ENCODE measurements around the gene CKAP4.

The CKAP4 gene

GRCh38 chr12:106228320-106228710 is 19.5 kb downstream of the CKAP4 start:
- Histone ChIP-seq H3K4me3 (ENCODE audit: low read depth in 1 of 2, low read length in 2 of 2) (no peak overlapping the region), H3K27ac (ENCODE audit: low read depth, low read length) (no peak overlapping the region), H3K9me3 (ENCODE audit: control insufficient read depth in 1 of 2, low read length in 2 of 2) (no peaks in the 10 kb centered on the region), H3K27me3 (ENCODE audit: control insufficient read depth in 1 of 2, insufficient read depth in 2 of 2, low read length in 2 of 2) (no peaks in the 10 kb centered on the region), H3K9ac (ENCODE audit: low read depth in 1 of 2, low read length in 2 of 2) (no peak overlapping the region), H3K4me1 (ENCODE audit: control insufficient read depth in 1 of 2, insufficient read depth in 2 of 2, low read length in 2 of 2) (no peaks in the 10 kb centered on the region), H3K36me3 (ENCODE audit: control insufficient read depth in 1 of 2, insufficient read depth in 2 of 2, low read length in 2 of 2) (no peaks in the 10 kb centered on the region)

- no peaks in the 10 kb centered on the region for H3K36me3 ChIP-seq (ENCODE audit: control insufficient read depth in 1 of 2, insufficient read depth in 2 of 2, low read length in 2 of 2)
- no peak overlapping the region for H3K4me3 ChIP-seq (ENCODE audit: low read depth in 1 of 2, low read length in 2 of 2)
- H3K27me3 ChIP-seq (ENCODE audit: control insufficient read depth in 1 of 2, insufficient read depth in 2 of 2, low read length in 2 of 2), result no peaks in the 10 kb centered on the region
- H3K9me3 ChIP-seq (ENCODE audit: control insufficient read depth in 1 of 2, low read length in 2 of 2), result no peaks in the 10 kb centered on the region
- no peaks in the 10 kb centered on the region for H3K4me1 ChIP-seq (ENCODE audit: control insufficient read depth in 1 of 2, insufficient read depth in 2 of 2, low read length in 2 of 2)
- no peak overlapping the region for H3K27ac ChIP-seq (ENCODE audit: low read depth, low read length)
- H3K9ac ChIP-seq (ENCODE audit: low read depth in 1 of 2, low read length in 2 of 2), result no peak overlapping the region
These were observed 20.0 kb downstream of the CKAP4 start for GRCh38 chr12:106227641-106228319.

- H3K27ac ChIP-seq (ENCODE audit: low read depth, low read length), result no peak overlapping the region
- no peak overlapping the region for H3K4me3 ChIP-seq (ENCODE audit: low read depth in 1 of 2, low read length in 2 of 2)
- H3K9me3 ChIP-seq (ENCODE audit: control insufficient read depth in 1 of 2, low read length in 2 of 2), result no peaks in the 10 kb centered on the region
- H3K9ac ChIP-seq (ENCODE audit: low read depth in 1 of 2, low read length in 2 of 2), result no peak overlapping the region
- no peaks in the 10 kb centered on the region for H3K27me3 ChIP-seq (ENCODE audit: control insufficient read depth in 1 of 2, insufficient read depth in 2 of 2, low read length in 2 of 2)
- no peaks in the 10 kb centered on the region for H3K4me1 ChIP-seq (ENCODE audit: control insufficient read depth in 1 of 2, insufficient read depth in 2 of 2, low read length in 2 of 2)
- no peaks in the 10 kb centered on the region for H3K36me3 ChIP-seq (ENCODE audit: control insufficient read depth in 1 of 2, insufficient read depth in 2 of 2, low read length in 2 of 2)
These were observed 20.8 kb downstream of the CKAP4 start for GRCh38 chr12:106226884-106227640.

- no peak overlapping the region for H3K27ac ChIP-seq (ENCODE audit: low read depth, low read length)
- no peaks in the 10 kb centered on the region for H3K36me3 ChIP-seq (ENCODE audit: control insufficient read depth in 1 of 2, insufficient read depth in 2 of 2, low read length in 2 of 2)
- H3K4me3 ChIP-seq (ENCODE audit: low read depth in 1 of 2, low read length in 2 of 2), result no peak overlapping the region
- no peak overlapping the region for H3K9ac ChIP-seq (ENCODE audit: low read depth in 1 of 2, low read length in 2 of 2)
- H3K27me3 ChIP-seq (ENCODE audit: control insufficient read depth in 1 of 2, insufficient read depth in 2 of 2, low read length in 2 of 2), result no peaks in the 10 kb centered on the region
- H3K9me3 ChIP-seq (ENCODE audit: control insufficient read depth in 1 of 2, low read length in 2 of 2), result no peaks in the 10 kb centered on the region
- H3K4me1 ChIP-seq (ENCODE audit: control insufficient read depth in 1 of 2, insufficient read depth in 2 of 2, low read length in 2 of 2), result no peaks in the 10 kb centered on the region
These were observed 23.5 kb downstream of the CKAP4 start for GRCh38 chr12:106224355-106224706.

- Histone ChIP-seq H3K9ac (ENCODE audit: low read depth in 1 of 2, low read length in 2 of 2) (no peak overlapping the region), H3K36me3 (ENCODE audit: control insufficient read depth in 1 of 2, insufficient read depth in 2 of 2, low read length in 2 of 2) (no peaks in the 10 kb centered on the region)
These were observed 24.1 kb downstream of the CKAP4 start for GRCh38 chr12:106223485-106224354.

GRCh38 chr12:106220536-106220935 is 27.3 kb downstream of the CKAP4 start:
- H3K27ac ChIP-seq (ENCODE audit: low read depth, low read length), result no peak overlapping the region
- no peaks in the 10 kb centered on the region for H3K4me1 ChIP-seq (ENCODE audit: control insufficient read depth in 1 of 2, insufficient read depth in 2 of 2, low read length in 2 of 2)
- no peak overlapping the region for H3K9ac ChIP-seq (ENCODE audit: low read depth in 1 of 2, low read length in 2 of 2)
- H3K4me3 ChIP-seq (ENCODE audit: low read depth in 1 of 2, low read length in 2 of 2), result no peak overlapping the region
- H3K9me3 ChIP-seq (ENCODE audit: control insufficient read depth in 1 of 2, low read length in 2 of 2), result peaks cover 5 to 6% of the 10 kb centered on the region in 2 donors
- H3K27me3 ChIP-seq (ENCODE audit: control insufficient read depth in 1 of 2, insufficient read depth in 2 of 2, low read length in 2 of 2), result no peaks in the 10 kb centered on the region
- H3K36me3 ChIP-seq (ENCODE audit: control insufficient read depth in 1 of 2, insufficient read depth in 2 of 2, low read length in 2 of 2), result no peaks in the 10 kb centered on the region

More at GRCh38 chr12:106223485-106224354, 24.1 kb downstream of the CKAP4 start:
- H3K9me3 ChIP-seq (ENCODE audit: control insufficient read depth in 1 of 2, low read length in 2 of 2), result no peaks in the 10 kb centered on the region
- no peaks in the 10 kb centered on the region for H3K27me3 ChIP-seq (ENCODE audit: control insufficient read depth in 1 of 2, insufficient read depth in 2 of 2, low read length in 2 of 2)
- no peaks in the 10 kb centered on the region for H3K4me1 ChIP-seq (ENCODE audit: control insufficient read depth in 1 of 2, insufficient read depth in 2 of 2, low read length in 2 of 2)
- no peak overlapping the region for H3K27ac ChIP-seq (ENCODE audit: low read depth, low read length)
- H3K4me3 ChIP-seq (ENCODE audit: low read depth in 1 of 2, low read length in 2 of 2), result no peak overlapping the region

GRCh38 chr12:106219043-106219442 is 28.8 kb downstream of the CKAP4 start:
- H3K4me3 ChIP-seq (ENCODE audit: low read depth in 1 of 2, low read length in 2 of 2), result no peak overlapping the region
- H3K27ac ChIP-seq (ENCODE audit: low read depth, low read length), result no peak overlapping the region
- H3K36me3 ChIP-seq (ENCODE audit: control insufficient read depth in 1 of 2, insufficient read depth in 2 of 2, low read length in 2 of 2), result no peaks in the 10 kb centered on the region
- H3K9me3 ChIP-seq (ENCODE audit: control insufficient read depth in 1 of 2, low read length in 2 of 2), result peaks cover 5 to 6% of the 10 kb centered on the region in 2 donors
- H3K9ac ChIP-seq (ENCODE audit: low read depth in 1 of 2, low read length in 2 of 2), result no peak overlapping the region
- no peaks in the 10 kb centered on the region for H3K4me1 ChIP-seq (ENCODE audit: control insufficient read depth in 1 of 2, insufficient read depth in 2 of 2, low read length in 2 of 2)
- peaks cover 0 to 4% of the 10 kb centered on the region in 2 donors for H3K27me3 ChIP-seq (ENCODE audit: control insufficient read depth in 1 of 2, insufficient read depth in 2 of 2, low read length in 2 of 2)

GRCh38 chr12:106217706-106218105 is 30.1 kb downstream of the CKAP4 start:
- Histone ChIP-seq H3K9me3 (ENCODE audit: control insufficient read depth in 1 of 2, low read length in 2 of 2) (peaks cover 5 to 6% of the 10 kb centered on the region in 2 donors), H3K27ac (ENCODE audit: low read depth, low read length) (no peak overlapping the region), H3K9ac (ENCODE audit: low read depth in 1 of 2, low read length in 2 of 2) (no peak overlapping the region), H3K27me3 (ENCODE audit: control insufficient read depth in 1 of 2, insufficient read depth in 2 of 2, low read length in 2 of 2) (peaks cover 0 to 4% of the 10 kb centered on the region in 2 donors), H3K4me1 (ENCODE audit: control insufficient read depth in 1 of 2, insufficient read depth in 2 of 2, low read length in 2 of 2) (no peaks in the 10 kb centered on the region), H3K4me3 (ENCODE audit: low read depth in 1 of 2, low read length in 2 of 2) (no peak overlapping the region), H3K36me3 (ENCODE audit: control insufficient read depth in 1 of 2, insufficient read depth in 2 of 2, low read length in 2 of 2) (no peaks in the 10 kb centered on the region)

GRCh38 chr12:106214571-106214970 is 33.2 kb downstream of the CKAP4 start:
- Histone ChIP-seq H3K4me3 (ENCODE audit: low read depth in 1 of 2, low read length in 2 of 2) (no peak overlapping the region), H3K27me3 (ENCODE audit: control insufficient read depth in 1 of 2, insufficient read depth in 2 of 2, low read length in 2 of 2) (peaks cover 0 to 4% of the 10 kb centered on the region in 2 donors), H3K36me3 (ENCODE audit: control insufficient read depth in 1 of 2, insufficient read depth in 2 of 2, low read length in 2 of 2) (no peaks in the 10 kb centered on the region)

GRCh38 chr12:106213662-106214061 is 34.2 kb downstream of the CKAP4 start:
- Histone ChIP-seq H3K27me3 (ENCODE audit: control insufficient read depth in 1 of 2, insufficient read depth in 2 of 2, low read length in 2 of 2) (peaks cover 0 to 4% of the 10 kb centered on the region in 2 donors), H3K9me3 (ENCODE audit: control insufficient read depth in 1 of 2, low read length in 2 of 2) (peaks cover 5 to 6% of the 10 kb centered on the region in 2 donors), H3K4me3 (ENCODE audit: low read depth in 1 of 2, low read length in 2 of 2) (no peak overlapping the region), H3K9ac (ENCODE audit: low read depth in 1 of 2, low read length in 2 of 2) (no peak overlapping the region), H3K4me1 (ENCODE audit: control insufficient read depth in 1 of 2, insufficient read depth in 2 of 2, low read length in 2 of 2) (no peaks in the 10 kb centered on the region), H3K36me3 (ENCODE audit: control insufficient read depth in 1 of 2, insufficient read depth in 2 of 2, low read length in 2 of 2) (no peaks in the 10 kb centered on the region), H3K27ac (ENCODE audit: low read depth, low read length) (no peak overlapping the region)

More at GRCh38 chr12:106214571-106214970, 33.2 kb downstream of the CKAP4 start:
- H3K4me1 ChIP-seq (ENCODE audit: control insufficient read depth in 1 of 2, insufficient read depth in 2 of 2, low read length in 2 of 2), result no peaks in the 10 kb centered on the region
- H3K9ac ChIP-seq (ENCODE audit: low read depth in 1 of 2, low read length in 2 of 2), result no peak overlapping the region
- no peak overlapping the region for H3K27ac ChIP-seq (ENCODE audit: low read depth, low read length)
- peaks cover 5 to 6% of the 10 kb centered on the region in 2 donors for H3K9me3 ChIP-seq (ENCODE audit: control insufficient read depth in 1 of 2, low read length in 2 of 2)

Data from duodenal mucosa (tissue), 2 donors.